Mesenchymal stem cell (in vitro differentiated cells and primary cell): Measurements from ENCODE around the gene PDE7B. TPM values are rescaled to one million over a fixed set of nuclear protein-coding genes. Genes with fewer than 3 reads are reported as not detected.

Experiments used
- DNase-seq: peaks from one replicate; pipeline ENCODE4 v3.0.0-alpha.2; 2013
- H2AFZ ChIP-seq: one replicate; pipeline ENCODE4 v1.6.1; 2013; ENCODE audit warnings: low read depth, mild to moderate bottlenecking, control low read depth, inconsistent platforms, low read length, moderate library complexity
- H2AK5ac ChIP-seq: 2 replicates; pipeline ENCODE4 v1.6.1; 2013; ENCODE audit warnings: low read length, moderate library complexity, mild to moderate bottlenecking, inconsistent platforms; ENCODE audit not compliant: severe bottlenecking
- H2BK120ac ChIP-seq: one replicate; pipeline ENCODE4 v1.6.1; 2013; ENCODE audit warnings: low read depth, mild to moderate bottlenecking, inconsistent platforms, low read length, moderate library complexity
- H2BK12ac ChIP-seq, 2 experiments: one replicate each; pipeline ENCODE4 v1.6.1; 2013; ENCODE audit warnings: inconsistent platforms in 2 of 2, low read length in 2 of 2, mild to moderate bottlenecking in 2 of 2, moderate library complexity in 2 of 2, control low read depth in 1 of 2
- H2BK15ac ChIP-seq: one replicate; pipeline ENCODE4 v1.6.1; 2013; ENCODE audit warnings: mild to moderate bottlenecking, low read depth, inconsistent platforms; ENCODE audit not compliant: poor library complexity, severe bottlenecking
- H2BK5ac ChIP-seq: 2 replicates; pipeline ENCODE4 v1.6.1; 2013; ENCODE audit warnings: low read depth, mild to moderate bottlenecking, low read length, control low read depth, inconsistent platforms; ENCODE audit not compliant: poor library complexity, severe bottlenecking
- H3K14ac ChIP-seq, 2 experiments: one replicate each; pipeline ENCODE4 v1.6.1; 2013; ENCODE audit warnings: inconsistent platforms in 2 of 2, low read length in 2 of 2, control low read depth in 1 of 2, mild to moderate bottlenecking in 1 of 2, moderate library complexity in 1 of 2
- H3K18ac ChIP-seq, 2 experiments: one replicate each; pipeline ENCODE4 v1.6.1; 2013; ENCODE audit warnings: inconsistent platforms in 2 of 2, low read length in 2 of 2, control low read depth in 1 of 2, low read depth in 1 of 2, mild to moderate bottlenecking in 1 of 2
- H3K23ac ChIP-seq, 2 experiments: one replicate each; pipeline ENCODE4 v1.6.1; 2013; ENCODE audit warnings: inconsistent platforms in 2 of 2, low read length in 2 of 2, mild to moderate bottlenecking in 2 of 2, moderate library complexity in 2 of 2, control low read depth in 1 of 2
- H3K27ac ChIP-seq: 2 replicates; pipeline ENCODE4 v1.5.1; 2013; ENCODE audit warnings: mild to moderate bottlenecking, moderate library complexity, low read length, control low read depth, inconsistent platforms; ENCODE audit not compliant: poor library complexity, severe bottlenecking
- H3K27me3 ChIP-seq, 2 experiments: 2 replicates each; pipeline versions ENCODE4 v1.6.1 to v1.7.0; 2013; ENCODE audit warnings: low read length in 2 of 2, mild to moderate bottlenecking in 2 of 2, moderate library complexity in 2 of 2, control low read depth in 1 of 2, inconsistent platforms in 1 of 2; ENCODE audit not compliant: control insufficient read depth in 1 of 2, insufficient read depth in 1 of 2
- H3K36me3 ChIP-seq, 2 experiments: 2 replicates each; pipeline versions ENCODE4 v1.6.1 to v1.7.0; 2013; ENCODE audit warnings: low read length in 2 of 2, control low read depth in 1 of 2, inconsistent platforms in 1 of 2, low read depth in 1 of 2, mild to moderate bottlenecking in 1 of 2; ENCODE audit not compliant: insufficient read depth in 2 of 2, control insufficient read depth in 1 of 2
- H3K4ac ChIP-seq, 2 experiments: one replicate each; pipeline ENCODE4 v1.6.1; 2013; ENCODE audit warnings: inconsistent platforms in 2 of 2, low read length in 2 of 2, mild to moderate bottlenecking in 2 of 2, moderate library complexity in 2 of 2, control low read depth in 1 of 2, low read depth in 1 of 2
- H3K4me1 ChIP-seq: 2 replicates; pipeline ENCODE4 v1.6.1; 2013; ENCODE audit warnings: low read depth, low read length, control low read depth; ENCODE audit not compliant: control insufficient read depth, insufficient read depth
- H3K4me2 ChIP-seq: 2 replicates; pipeline ENCODE4 v1.6.1; 2013; ENCODE audit warnings: low read length, mild to moderate bottlenecking, inconsistent platforms; ENCODE audit not compliant: poor library complexity, severe bottlenecking
- H3K4me3 ChIP-seq, 2 experiments: 2 replicates each; pipeline versions ENCODE4 v1.5.1 to v1.7.0; 2013; ENCODE audit warnings: low read length in 2 of 2, mild to moderate bottlenecking in 2 of 2, control low read depth in 1 of 2, low read depth in 1 of 2; ENCODE audit not compliant: insufficient read depth in 1 of 2
- H3K79me1 ChIP-seq: replicated peaks from 2 replicates; pipeline ENCODE4 v1.6.1; 2013; ENCODE audit warnings: mild to moderate bottlenecking, control low read depth, low read length, inconsistent platforms; ENCODE audit not compliant: poor library complexity, severe bottlenecking
- H3K9ac ChIP-seq: 2 replicates; pipeline ENCODE4 v1.7.0; 2013; ENCODE audit warnings: mild to moderate bottlenecking, low read length, moderate library complexity
- H3K9me3 ChIP-seq: 2 replicates; pipeline ENCODE4 v1.7.0; 2013; ENCODE audit warnings: mild to moderate bottlenecking, low read length; ENCODE audit not compliant: control insufficient read depth
- H4K8ac ChIP-seq: one replicate; pipeline ENCODE4 v1.6.1; 2013; ENCODE audit warnings: inconsistent platforms, mild to moderate bottlenecking, low read length, moderate library complexity
- H4K91ac ChIP-seq: one replicate; pipeline ENCODE4 v1.6.1; 2013; ENCODE audit warnings: mild to moderate bottlenecking, low read length, inconsistent platforms
- WGBS: methylation state at CpG from one replicate; pipeline ENCODE4 v1.1.7; 2013; ENCODE audit warnings: mixed read lengths; 5-methylcytosine and 5-hydroxymethylcytosine counted together
- polyA plus RNA-seq, 2 experiments: library from polyadenylated mRNA; stranded (reverse); fragments of 200-250 nt; gene quantifications; one replicate each; pipeline ENCODE4 v1.2.3, GENCODE V29; 2013

Gene PDE7B
- polyA plus RNA-seq (2013, experiment 1 of 2) = 0.98 TPM
- polyA plus RNA-seq (2013, experiment 2 of 2) = 1.4 TPM

DNA sequence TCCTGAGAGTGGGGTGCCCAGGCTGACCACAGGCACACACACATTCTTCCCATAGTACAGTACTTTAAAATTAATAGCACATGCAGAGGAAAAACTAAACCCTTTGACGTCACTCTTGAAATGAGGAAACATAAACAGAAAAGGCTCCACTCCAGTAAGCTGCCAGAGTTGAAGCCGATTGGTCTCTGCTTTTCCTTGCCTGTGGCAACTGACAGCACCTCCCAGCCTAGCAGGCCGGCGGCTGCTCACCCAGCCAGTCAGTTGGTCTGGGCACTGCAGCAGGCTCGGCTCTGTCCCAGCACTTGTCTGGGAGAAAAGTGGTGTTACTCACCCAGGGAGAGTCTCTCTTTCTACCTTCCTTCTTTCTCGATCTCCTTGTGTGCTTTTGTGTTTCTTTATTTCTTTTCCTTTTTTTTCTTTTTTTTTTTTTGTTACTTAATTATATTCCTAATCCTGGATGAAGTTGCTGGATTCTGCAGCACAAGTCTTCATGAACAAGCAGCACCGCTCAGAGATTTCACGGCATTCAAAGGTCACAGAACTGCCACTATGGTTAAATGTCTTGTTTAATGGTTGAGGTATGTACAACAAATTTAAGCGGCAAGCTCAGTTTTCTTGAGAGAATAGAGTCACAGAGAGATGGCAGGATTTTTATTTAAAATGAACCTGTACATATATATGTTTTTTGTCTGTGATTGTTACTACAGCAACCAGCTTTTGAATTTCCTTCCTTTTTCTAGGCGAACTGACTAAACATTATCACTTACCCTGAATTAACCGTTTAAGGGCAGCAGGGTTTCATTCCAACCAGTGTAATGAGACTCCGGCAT lies at the start of gene PDE7B:
Gene PDE7B, plus strand, starts transcription at position 260 of the 830 bp plus-strand sequence.
- Histone ChIP-seq H3K4me3 (peak within 1 kb of the TSS in 1 of 2 experiments; percentile 77), H3K4me1 (peaks cover 5% of the 10 kb centered on the region), H3K36me3 (no peaks in the 10 kb centered on the region), H3K23ac (peak within 1 kb of the TSS in 1 of 2 experiments; percentile 19), H3K4me2 (peak within 1 kb of the TSS; percentile 78), H3K9me3 (no peaks in the 10 kb centered on the region), H4K91ac (peak within 1 kb of the TSS; percentile 11), H3K27me3 (no peaks in the 10 kb centered on the region), H2BK120ac (no peak within 1 kb of the TSS), H3K79me1 (no peaks in the 10 kb centered on the region), H3K4ac (no peak within 1 kb of the TSS), H2BK12ac (peak within 1 kb of the TSS in 1 of 2 experiments; percentile 75), H2BK15ac (no peak within 1 kb of the TSS), H4K8ac (no peak within 1 kb of the TSS), H2AFZ (peak within 1 kb of the TSS; percentile 59), H2BK5ac (no peak within 1 kb of the TSS), H3K9ac (peak within 1 kb of the TSS; percentile 93), H3K14ac (peak within 1 kb of the TSS in 1 of 2 experiments; percentile 20), H2AK5ac (peak within 1 kb of the TSS; percentile 89), H3K27ac (peak within 1 kb of the TSS; percentile 70), H3K18ac (peak within 1 kb of the TSS in 1 of 2 experiments; percentile 76)
- WGBS = 25% methylated on average over 9 of the region's 12 CpGs
- peak; percentile 97 for DNase-seq

DNA sequence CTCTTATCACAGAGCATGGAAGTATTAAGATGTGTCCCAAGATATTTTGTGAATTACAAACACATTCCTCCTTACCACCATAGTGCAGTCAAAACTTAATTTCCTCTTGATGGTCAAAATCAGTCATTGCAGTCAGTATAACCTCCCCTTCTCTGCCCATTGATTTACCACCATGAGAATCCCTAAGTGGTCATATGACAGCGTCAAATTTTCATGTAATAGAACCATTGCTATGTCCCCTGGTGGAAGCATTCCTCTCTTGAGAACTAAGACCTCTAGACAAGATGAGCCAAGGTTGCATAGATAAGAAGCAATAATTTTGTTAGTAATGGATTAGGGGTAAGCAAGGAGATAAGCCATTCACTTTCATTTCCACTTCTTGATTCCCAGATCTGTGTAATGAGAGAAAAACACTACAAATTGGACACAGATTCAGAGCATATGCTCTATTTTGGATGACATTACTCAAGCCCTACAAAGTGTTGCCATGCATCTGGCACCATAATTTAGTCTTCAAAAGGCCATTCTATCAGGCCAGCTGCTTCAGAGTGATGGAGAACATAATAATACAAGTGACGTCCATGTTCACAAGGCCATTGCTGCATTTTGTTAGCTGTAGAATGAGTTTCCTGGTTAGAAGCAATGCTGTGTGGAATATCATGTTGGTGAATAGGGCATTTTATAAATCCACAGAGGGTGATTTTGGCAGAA lies 49.6 kb upstream of the PDE7B start:
- Histone ChIP-seq H3K14ac (no peak overlapping the region), H2BK120ac (no peak overlapping the region), H3K27me3 (no peaks in the 10 kb centered on the region), H3K79me1 (no peaks in the 10 kb centered on the region), H3K9me3 (no peaks in the 10 kb centered on the region), H3K4me3 (no peak overlapping the region), H4K91ac (no peak overlapping the region), H3K23ac (no peak overlapping the region), H3K4me2 (no peak overlapping the region), H3K4me1 (no peaks in the 10 kb centered on the region), H2AFZ (no peak overlapping the region), H2AK5ac (no peak overlapping the region), H3K4ac (no peak overlapping the region), H3K9ac (no peak overlapping the region), H2BK15ac (no peak overlapping the region), H3K27ac (no peak overlapping the region), H3K36me3 (no peaks in the 10 kb centered on the region), H2BK12ac (no peak overlapping the region), H3K18ac (no peak overlapping the region), H4K8ac (no peak overlapping the region), H2BK5ac (no peak overlapping the region)
- 80% methylated on average over 2 of the region's 2 CpGs for WGBS
- DNase-seq = no peak

GRCh38 chr6:135810486-135810885 lies 41.0 kb upstream of the PDE7B start:
- H3K9ac ChIP-seq = no peak overlapping the region
- DNase-seq = no peak
- H3K4me2 ChIP-seq = no peak overlapping the region
- no peak overlapping the region for H2AK5ac ChIP-seq
- WGBS = 58% methylated on average over 2 of the region's 5 CpGs
- no peak overlapping the region for H2BK15ac ChIP-seq
- no peak overlapping the region for H4K91ac ChIP-seq
- no peak overlapping the region for H2AFZ ChIP-seq
- H3K9me3 ChIP-seq = no peaks in the 10 kb centered on the region
- H3K23ac ChIP-seq = no peak overlapping the region
- H4K8ac ChIP-seq = no peak overlapping the region
- no peak overlapping the region for H3K18ac ChIP-seq
- no peak overlapping the region for H3K4ac ChIP-seq
- no peak overlapping the region for H3K14ac ChIP-seq
- H3K4me1 ChIP-seq = no peaks in the 10 kb centered on the region
- H3K27me3 ChIP-seq = no peaks in the 10 kb centered on the region
- H2BK12ac ChIP-seq = no peak overlapping the region
- no peak overlapping the region for H3K27ac ChIP-seq
- no peak overlapping the region for H2BK120ac ChIP-seq
- no peaks in the 10 kb centered on the region for H3K79me1 ChIP-seq
- no peak overlapping the region for H2BK5ac ChIP-seq
- H3K36me3 ChIP-seq = no peaks in the 10 kb centered on the region
- H3K4me3 ChIP-seq = no peak overlapping the region

DNA sequence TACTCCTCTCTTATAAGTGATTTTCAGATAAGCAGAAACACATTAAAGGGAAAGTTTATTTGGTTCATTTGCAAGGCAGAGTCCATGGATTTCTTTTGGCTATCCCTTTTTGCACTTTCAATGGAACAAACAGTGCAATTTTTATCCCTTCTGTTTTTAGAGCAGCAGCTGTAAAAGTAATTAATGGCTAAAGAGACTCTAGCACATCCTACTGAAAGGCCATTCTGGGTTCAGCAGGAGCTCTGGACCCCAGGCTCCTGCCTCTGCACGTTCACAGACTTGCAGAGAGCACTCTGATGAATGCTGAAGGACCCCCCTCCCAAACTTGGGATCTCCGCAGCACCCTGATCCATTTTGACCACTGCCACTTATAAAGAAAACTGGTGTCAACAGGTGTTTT lies 40.3 kb upstream of the PDE7B start:
- H3K14ac ChIP-seq = no peak overlapping the region
- H3K18ac ChIP-seq = no peak overlapping the region
- H4K8ac ChIP-seq = no peak overlapping the region
- H3K27me3 ChIP-seq = no peaks in the 10 kb centered on the region
- no peaks in the 10 kb centered on the region for H3K4me1 ChIP-seq
- no peak overlapping the region for H4K91ac ChIP-seq
- H3K27ac ChIP-seq = no peak overlapping the region
- WGBS = 27% methylated on average over 1 of the region's 2 CpGs
- no peak overlapping the region for H3K4me2 ChIP-seq
- H2BK12ac ChIP-seq = no peak overlapping the region
- H2AFZ ChIP-seq = no peak overlapping the region
- H3K9me3 ChIP-seq = no peaks in the 10 kb centered on the region
- no peak overlapping the region for H2BK120ac ChIP-seq
- H3K23ac ChIP-seq = no peak overlapping the region
- no peak overlapping the region for H3K4me3 ChIP-seq
- H2BK15ac ChIP-seq = no peak overlapping the region
- H2BK5ac ChIP-seq = no peak overlapping the region
- no peak overlapping the region for H2AK5ac ChIP-seq
- H3K9ac ChIP-seq = no peak overlapping the region
- no peak overlapping the region for H3K4ac ChIP-seq
- H3K79me1 ChIP-seq = no peaks in the 10 kb centered on the region
- no peak for DNase-seq
- H3K36me3 ChIP-seq = no peaks in the 10 kb centered on the region
